ENCODE results near the gene SSU72.

SSU72 gene

DNA sequence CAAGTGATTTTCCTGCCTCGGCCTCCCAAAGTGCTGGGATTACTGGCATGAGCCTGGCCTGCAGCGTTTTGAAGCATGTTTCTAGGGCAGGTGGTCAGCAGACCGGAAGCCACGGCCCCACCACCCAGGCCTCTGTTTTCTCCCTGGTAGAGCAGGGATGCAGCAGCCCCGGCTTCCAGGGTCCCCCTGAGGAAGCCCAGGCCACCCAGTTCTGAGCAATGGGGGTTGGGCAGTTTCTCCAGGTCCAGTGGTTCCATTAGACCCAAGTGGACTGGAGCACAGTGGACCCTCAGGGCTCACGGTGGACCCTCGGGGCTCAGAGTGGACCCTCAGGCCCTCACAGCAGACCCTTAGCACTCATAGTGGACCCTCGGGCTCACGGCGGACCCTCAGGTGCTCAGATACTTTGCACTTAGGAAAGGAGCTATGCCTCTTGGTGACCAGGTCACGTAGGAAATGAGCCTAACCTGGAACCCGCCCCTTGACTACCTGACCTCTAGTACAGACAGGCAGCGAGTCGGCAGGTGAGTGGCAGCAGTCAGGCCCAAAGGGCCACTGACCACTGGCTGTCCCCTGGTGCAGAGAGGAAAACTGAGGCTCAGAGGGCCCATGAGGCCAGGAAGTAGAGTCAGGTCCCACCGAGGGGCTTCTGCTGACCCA is 29.8 kb upstream of the SSU72 start:
- in situ Hi-C loops (cut with HindIII; ENCODE audit: low sequenced_read_pairs) = no loop called here
- TF ChIP-seq, protein P1, sequence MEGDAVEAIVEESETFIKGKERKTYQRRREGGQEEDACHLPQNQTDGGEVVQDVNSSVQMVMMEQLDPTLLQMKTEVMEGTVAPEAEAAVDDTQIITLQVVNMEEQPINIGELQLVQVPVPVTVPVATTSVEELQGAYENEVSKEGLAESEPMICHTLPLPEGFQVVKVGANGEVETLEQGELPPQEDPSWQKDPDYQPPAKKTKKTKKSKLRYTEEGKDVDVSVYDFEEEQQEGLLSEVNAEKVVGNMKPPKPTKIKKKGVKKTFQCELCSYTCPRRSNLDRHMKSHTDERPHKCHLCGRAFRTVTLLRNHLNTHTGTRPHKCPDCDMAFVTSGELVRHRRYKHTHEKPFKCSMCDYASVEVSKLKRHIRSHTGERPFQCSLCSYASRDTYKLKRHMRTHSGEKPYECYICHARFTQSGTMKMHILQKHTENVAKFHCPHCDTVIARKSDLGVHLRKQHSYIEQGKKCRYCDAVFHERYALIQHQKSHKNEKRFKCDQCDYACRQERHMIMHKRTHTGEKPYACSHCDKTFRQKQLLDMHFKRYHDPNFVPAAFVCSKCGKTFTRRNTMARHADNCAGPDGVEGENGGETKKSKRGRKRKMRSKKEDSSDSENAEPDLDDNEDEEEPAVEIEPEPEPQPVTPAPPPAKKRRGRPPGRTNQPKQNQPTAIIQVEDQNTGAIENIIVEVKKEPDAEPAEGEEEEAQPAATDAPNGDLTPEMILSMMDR (IDR thresholded peaks at IDR 0.05; ENCODE audit: low read depth, low read length) = no peak
- no peak for DNase-seq (ENCODE audit: low read depth, low spot score)
- H3K4me3 ChIP-seq (ENCODE audit: low read depth, low read length) = no peak overlapping the region

DNA sequence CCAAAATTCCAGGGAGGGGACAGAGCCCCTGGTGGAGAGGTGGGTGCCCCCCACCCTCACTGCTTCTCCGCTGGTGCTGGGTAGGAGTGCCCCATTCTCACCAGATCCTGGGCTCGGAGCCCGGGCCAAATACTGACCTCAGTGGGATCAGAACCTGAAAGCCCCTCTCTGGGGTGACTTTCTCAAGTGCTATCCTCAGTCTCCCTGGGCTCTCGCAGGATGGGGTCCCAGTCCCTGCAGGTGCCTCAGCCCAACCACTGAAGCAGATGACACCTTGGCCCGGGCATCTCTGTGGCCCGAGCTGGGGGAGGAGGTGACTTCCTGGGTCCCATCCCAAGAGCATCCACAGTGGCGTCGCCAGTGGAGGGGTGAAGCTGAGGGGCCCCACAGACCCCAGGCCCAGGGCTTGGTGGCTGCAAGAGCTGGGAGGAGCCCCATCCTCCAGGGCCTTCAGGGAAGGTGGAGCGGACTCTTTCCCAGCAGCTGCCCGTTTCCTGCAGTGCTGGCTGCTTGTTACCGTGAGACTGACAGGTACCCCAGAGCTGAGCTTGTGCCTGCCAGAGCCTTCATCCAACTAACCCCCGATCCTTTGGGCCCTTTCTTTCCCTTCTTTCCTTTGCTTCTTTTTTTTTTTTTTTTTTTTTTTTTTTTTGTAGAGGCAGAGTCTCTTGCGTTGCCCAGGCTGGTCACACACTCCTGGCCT is 29.2 kb upstream of the SSU72 start:
- no peak overlapping the region for H3K4me3 ChIP-seq (ENCODE audit: low read depth, low read length)
- TF ChIP-seq, protein P1 (IDR thresholded peaks at IDR 0.05; ENCODE audit: low read depth, low read length) = no peak
- DNase-seq (ENCODE audit: low read depth, low spot score) = no peak
- in situ Hi-C loops (cut with HindIII; ENCODE audit: low sequenced_read_pairs) = no loop called here

DNA sequence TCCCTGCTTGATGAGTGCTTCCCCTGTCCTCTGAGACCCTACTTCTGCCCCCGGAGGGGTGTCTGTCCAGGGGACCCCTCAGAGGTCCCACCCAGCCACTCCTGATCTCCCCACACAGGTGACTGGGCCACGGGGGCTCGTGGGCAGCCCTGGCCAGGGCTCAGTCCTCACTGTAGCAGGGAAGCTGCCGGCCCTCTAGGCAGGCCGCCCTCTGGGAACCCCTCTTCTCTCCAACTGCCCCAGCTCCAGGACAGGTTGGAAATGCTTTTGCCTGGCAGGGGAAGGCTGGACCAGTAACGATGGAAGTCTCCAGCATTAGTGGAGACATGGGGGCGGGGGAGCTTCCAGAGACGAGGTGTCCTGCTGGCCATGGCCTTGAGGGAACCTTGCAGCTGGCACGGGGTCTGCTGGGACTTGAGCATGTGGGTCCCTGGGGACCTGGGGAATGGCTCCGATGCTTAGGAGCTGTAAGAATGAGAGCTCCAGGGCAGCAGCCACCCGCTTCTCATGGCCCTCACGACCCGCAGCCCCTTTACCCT is 28.4 kb upstream of the SSU72 start:
- no peak overlapping the region for H3K4me3 ChIP-seq (ENCODE audit: low read depth, low read length)
- TF ChIP-seq, protein P1 (IDR thresholded peaks at IDR 0.05; ENCODE audit: low read depth, low read length) = no peak
- no peak for DNase-seq (ENCODE audit: low read depth, low spot score)
- in situ Hi-C loops (cut with HindIII; ENCODE audit: low sequenced_read_pairs) = no loop called here

DNA sequence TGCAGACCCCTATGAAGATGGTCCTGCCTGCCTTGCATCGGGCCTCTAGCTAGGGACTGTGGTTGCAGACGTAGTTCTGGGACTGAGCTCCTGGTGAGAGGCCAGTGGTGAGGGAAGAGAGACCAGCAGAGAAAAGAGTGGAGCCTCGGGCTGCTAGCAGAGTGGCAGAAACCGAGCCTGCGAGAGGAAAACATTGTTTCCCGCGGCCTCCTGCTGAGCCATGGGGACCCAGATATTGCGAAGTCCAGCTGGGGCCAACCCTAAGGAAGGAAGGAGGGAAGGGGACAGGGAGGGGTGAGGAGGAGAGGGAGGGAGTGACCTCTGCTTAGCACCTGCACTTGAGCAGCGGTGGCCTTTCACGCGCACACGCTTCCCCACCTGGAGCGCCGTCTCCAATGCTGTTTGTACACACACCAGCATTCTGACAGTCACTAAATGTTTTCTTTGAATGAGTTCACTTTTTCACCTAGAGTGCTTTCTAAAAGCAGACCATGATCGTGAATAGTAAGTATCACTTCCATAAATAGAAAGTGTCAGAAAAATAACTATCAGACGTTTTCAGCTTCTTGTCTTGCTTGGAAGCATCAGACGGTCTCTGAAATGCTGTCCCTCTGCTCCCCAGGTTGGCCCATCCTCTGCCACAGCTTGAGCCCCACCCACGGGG is 27.8 kb upstream of the SSU72 start:
- no peak for DNase-seq (ENCODE audit: low read depth, low spot score)
- no peak overlapping the region for H3K4me3 ChIP-seq (ENCODE audit: low read depth, low read length)
- TF ChIP-seq, protein P1 (IDR thresholded peaks at IDR 0.05; ENCODE audit: low read depth, low read length) = no peak
- in situ Hi-C loops (cut with HindIII; ENCODE audit: low sequenced_read_pairs) = no loop called here

DNA sequence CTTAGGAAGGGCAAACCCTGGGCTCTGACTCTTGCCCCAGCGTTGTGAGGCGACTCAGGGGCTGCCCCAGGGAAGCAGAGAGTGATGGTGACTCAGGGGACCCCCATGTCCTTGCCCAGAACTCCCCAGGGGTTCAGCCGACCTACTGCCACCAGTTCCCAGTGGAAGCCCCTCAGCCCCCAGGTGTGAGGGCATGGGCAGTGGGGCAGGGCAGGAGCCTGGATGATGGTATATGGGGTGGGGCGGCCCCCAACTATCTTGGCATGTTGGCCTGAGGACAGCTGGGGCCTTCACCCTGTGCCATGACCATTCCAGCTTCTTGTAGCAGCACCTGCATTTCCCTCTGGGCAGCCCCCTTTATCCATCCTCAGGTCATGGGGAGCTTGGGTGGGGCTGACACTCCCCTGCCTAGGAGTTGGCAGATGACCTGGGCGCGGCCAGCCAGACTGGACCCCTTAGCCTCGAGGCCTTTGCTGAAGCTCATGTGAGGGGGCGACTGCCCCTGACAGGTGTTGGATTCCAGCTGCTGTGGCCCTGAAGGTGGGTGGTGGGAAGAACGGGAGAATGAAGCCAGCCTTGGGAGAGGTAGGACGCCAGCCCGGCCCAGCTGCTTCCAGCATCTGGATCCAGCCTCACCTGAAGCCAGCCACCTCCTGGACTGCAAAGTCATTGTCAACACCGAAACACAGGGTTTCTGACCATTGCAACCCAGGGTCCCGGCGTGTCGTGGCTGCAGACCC is 27.1 kb upstream of the SSU72 start:
- in situ Hi-C loops (cut with HindIII; ENCODE audit: low sequenced_read_pairs) = no loop called here
- H3K4me3 ChIP-seq (ENCODE audit: low read depth, low read length) = no peak overlapping the region
- no peak for DNase-seq (ENCODE audit: low read depth, low spot score)
- TF ChIP-seq, protein P1 (IDR thresholded peaks at IDR 0.05; ENCODE audit: low read depth, low read length) = no peak

All from astrocyte of the spinal cord (primary cell).